SU-DHL-6 (cell line): ENCODE data around the gene DENND6B.

Source experiments
- CTCF ChIP-seq: fragments of 200-600 bp; sonication (generic); IDR thresholded peaks from one replicate; pipeline ENCODE4 v1.5.1; 2017; ENCODE audit warnings: antibody characterized with exemption, mild to moderate bottlenecking, low read length, moderate library complexity; ENCODE audit not compliant: insufficient read depth, poor library complexity, severe bottlenecking
- EZH2phosphoT487 ChIP-seq: fragments of 200-600 bp; sonication (generic), shearing (Covaris generic); conservative IDR thresholded peaks from 2 replicates; pipeline ENCODE4 v1.6.1; 2018; ENCODE audit warnings: mild to moderate bottlenecking, antibody characterized with exemption, low read length, moderate library complexity, mixed read lengths

- TF ChIP-seq CTCF (no peak), EZH2phosphoT487 (no peak)
Measured at GRCh38 chr22:50264104-50264745, 62.6 kb downstream of the DENND6B start.
